BLaER1 treated with 17β-estradiol and CSF1 and Interleukin-3, amounts not matched to agents 10 nM and 100 nM (cell line): Measurements from ENCODE around the gene TXNDC2.

Experiments
- H3K27ac ChIP-seq, 11 experiments: shearing (Covaris generic); formaldehyde crosslinking; 2 replicates each; pipeline ENCODE4 v1.8.1; 2022
- H3K27me3 ChIP-seq, 11 experiments: shearing (Covaris generic); formaldehyde crosslinking; 2 replicates each; pipeline ENCODE4 v1.8.1; 2022
- H3K36me3 ChIP-seq, 11 experiments: shearing (Covaris generic); formaldehyde crosslinking; 2 replicates each; pipeline ENCODE4 v1.8.1; 2022
- H3K4me1 ChIP-seq, 10 experiments: shearing (Covaris generic); formaldehyde crosslinking; 2 replicates each; pipeline ENCODE4 v1.8.1; 2022
- H3K4me2 ChIP-seq, 11 experiments: shearing (Covaris generic); formaldehyde crosslinking; 2 replicates each; pipeline ENCODE4 v1.8.1; 2022
- H3K4me3 ChIP-seq, 10 experiments: shearing (Covaris generic); formaldehyde crosslinking; 2 replicates each; pipeline ENCODE4 v1.8.1; 2022
- H3K9ac ChIP-seq, 11 experiments: shearing (Covaris generic); formaldehyde crosslinking; 2 replicates each; pipeline ENCODE4 v1.8.1; 2022
- H3K9me3 ChIP-seq, 11 experiments: shearing (Covaris generic); formaldehyde crosslinking; replicated peaks in 1 of 11; 2 replicates each; pipeline ENCODE4 v1.8.1; 2022
- H4K20me1 ChIP-seq, 11 experiments: shearing (Covaris generic); formaldehyde crosslinking; 2 replicates each; pipeline ENCODE4 v1.8.1; 2022
- Cebpa-rat ChIP-seq, 11 experiments: shearing (Covaris generic); IDR thresholded peaks; 2 replicates each; pipeline ENCODE4 v1.8.1; 2022

The TXNDC2 gene

DNA sequence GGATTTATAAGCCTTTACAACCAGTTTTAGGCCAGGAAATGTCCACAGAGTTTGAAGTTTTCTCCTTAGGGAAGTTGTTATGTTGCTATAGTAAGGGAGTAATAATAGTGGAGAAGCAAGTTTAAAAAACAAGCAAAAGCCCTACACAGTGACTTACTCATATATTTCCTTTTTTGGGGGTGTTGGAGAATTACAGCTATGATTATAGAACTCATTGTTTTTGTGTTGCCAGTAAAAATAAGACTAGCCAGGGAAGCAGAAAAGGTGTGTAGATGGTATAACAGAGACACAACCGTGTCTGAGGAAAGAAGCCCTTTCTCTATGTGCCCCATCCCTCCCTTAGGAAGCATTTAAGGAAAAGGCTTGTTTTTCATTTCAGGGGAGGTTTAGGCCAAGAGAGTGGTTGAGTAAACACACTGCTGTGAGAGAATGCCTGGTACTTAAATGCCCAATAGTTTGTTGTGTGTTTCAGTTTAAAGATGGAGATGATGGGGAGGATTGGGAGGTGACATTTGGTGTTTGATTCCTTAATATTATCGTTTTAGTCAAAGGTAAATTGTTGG lies 30.4 kb downstream of the TXNDC2 start:
- peak overlapping the region; percentile 71 to 92 (median 84) for H3K4me2 ChIP-seq
- H4K20me1 ChIP-seq = peaks cover 64 to 67% (median 67%) of the 10 kb centered on the region in 11 experiments
- TF ChIP-seq Cebpa-rat (IDR thresholded peaks at IDR 0.05) = no peak
- H3K9ac ChIP-seq = peak overlapping the region; percentile 94 to 100 (median 98); a peak in 19 of 22 replicates
- peaks cover 0 to 8% (median 6%) of the 10 kb centered on the region in 11 experiments; a peak in 11 of 22 replicates for H3K9me3 ChIP-seq
- peaks cover 49 to 61% (median 56%) of the 10 kb centered on the region in 10 experiments for H3K4me1 ChIP-seq
- H3K4me3 ChIP-seq = peak overlapping the region; percentile 89 to 99 (median 98); a peak in 19 of 20 replicates
- no peaks in the 10 kb centered on the region for H3K27me3 ChIP-seq
- 0 out of 22 replicates have a peak, but pooled peaks cover 0 to 4% (median 0%) of the 10 kb centered on the region in 11 experiments for H3K36me3 ChIP-seq
- peak overlapping the region in 6 of 11 experiments; percentile 94 to 100 (median 99); a peak in 9 of 22 replicates for H3K27ac ChIP-seq

DNA sequence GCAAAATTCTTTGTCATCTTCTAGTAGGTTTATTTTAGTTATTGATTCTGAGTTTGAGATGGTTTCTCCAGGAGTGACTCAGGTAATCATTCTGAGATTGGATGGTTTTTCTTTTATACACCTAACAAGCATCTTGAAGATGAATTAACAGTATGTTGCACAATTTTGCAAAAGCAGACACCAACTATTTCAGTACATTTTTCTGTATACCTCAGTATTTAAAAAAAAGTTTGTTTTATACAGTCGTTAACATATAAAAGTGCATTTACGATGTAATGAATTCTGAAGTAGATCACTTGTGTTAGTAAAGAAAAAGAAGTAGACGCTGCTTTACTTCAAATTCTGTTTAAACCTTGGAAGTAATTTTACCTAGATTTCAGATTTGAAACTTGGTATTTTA lies 31.0 kb downstream of the TXNDC2 start:
- Histone ChIP-seq H3K27ac (peak overlapping the region in 3 of 11 experiments; percentile 99 to 100 (median 100); a peak in 5 of 22 replicates), H4K20me1 (peaks cover 70 to 74% (median 73%) of the 10 kb centered on the region in 11 experiments), H3K36me3 (peaks cover 0 to 4% (median 0%) of the 10 kb centered on the region in 11 experiments; a peak in 4 of 22 replicates), H3K4me3 (peak overlapping the region in 4 of 10 experiments; percentile 89 to 99 (median 99); a peak in 6 of 20 replicates), H3K4me1 (peaks cover 49 to 68% (median 58%) of the 10 kb centered on the region in 10 experiments), H3K9ac (peak overlapping the region in 3 of 11 experiments; percentile 99 to 100 (median 100); a peak in 5 of 22 replicates), H3K27me3 (no peaks in the 10 kb centered on the region), H3K9me3 (peaks cover 0 to 8% (median 6%) of the 10 kb centered on the region in 11 experiments; a peak in 11 of 22 replicates), H3K4me2 (peak overlapping the region; percentile 71 to 92 (median 84); a peak in 19 of 22 replicates)
- TF ChIP-seq Cebpa-rat (IDR thresholded peaks at IDR 0.05) = no peak

DNA sequence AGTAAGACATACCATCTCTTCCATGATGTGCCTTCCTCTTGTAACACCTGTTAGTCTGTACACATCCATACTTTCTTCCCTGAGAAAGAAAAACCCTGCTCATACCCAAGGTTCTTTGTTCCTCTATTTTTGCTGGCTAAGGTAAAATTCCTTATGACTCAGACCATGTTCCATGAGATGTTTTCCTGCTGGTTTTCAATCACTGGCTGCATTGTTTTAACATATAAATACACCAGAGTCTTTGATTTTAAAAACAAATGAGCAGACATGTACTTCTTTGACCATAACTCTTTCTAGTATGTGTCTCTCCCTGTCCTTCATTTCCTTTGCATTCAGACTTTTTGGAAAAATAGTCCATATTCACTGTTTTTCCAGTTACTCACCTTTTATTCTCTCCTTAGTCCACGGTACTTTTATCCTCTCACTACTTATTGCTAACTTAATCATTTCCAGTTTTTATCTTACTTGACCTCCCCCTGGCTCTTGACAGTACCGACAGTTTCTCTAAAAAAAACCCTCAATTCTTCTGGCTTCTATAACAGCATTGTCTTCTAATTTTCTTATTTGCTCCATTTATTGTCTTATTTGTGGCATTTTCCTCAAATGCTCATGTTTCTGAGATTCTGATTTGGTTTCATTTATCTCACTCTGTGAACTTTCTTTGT lies 32.4 kb downstream of the TXNDC2 start:
- 0 out of 20 replicates have a peak overlapping the region, but pooled peaks of 1 of the 10 experiments have one; percentile 14 for H3K4me3 ChIP-seq
- H3K4me2 ChIP-seq = peak overlapping the region in 10 of 11 experiments; percentile 12 to 92 (median 45); a peak in 17 of 22 replicates
- peak overlapping the region in 1 of 11 experiments; percentile 10; a peak in 1 of 22 replicates for H3K27ac ChIP-seq
- no peak for TF ChIP-seq Cebpa-rat (IDR thresholded peaks at IDR 0.05)
- peaks cover 0 to 13% (median 3%) of the 10 kb centered on the region in 11 experiments; a peak in 5 of 22 replicates for H3K36me3 ChIP-seq
- peaks cover 84 to 87% (median 87%) of the 10 kb centered on the region in 11 experiments for H4K20me1 ChIP-seq
- no peaks in the 10 kb centered on the region for H3K9me3 ChIP-seq
- H3K4me1 ChIP-seq = peaks cover 58 to 77% (median 68%) of the 10 kb centered on the region in 10 experiments
- H3K27me3 ChIP-seq = no peaks in the 10 kb centered on the region
- peak overlapping the region in 2 of 11 experiments; percentile 12 to 47; a peak in 2 of 22 replicates for H3K9ac ChIP-seq

DNA sequence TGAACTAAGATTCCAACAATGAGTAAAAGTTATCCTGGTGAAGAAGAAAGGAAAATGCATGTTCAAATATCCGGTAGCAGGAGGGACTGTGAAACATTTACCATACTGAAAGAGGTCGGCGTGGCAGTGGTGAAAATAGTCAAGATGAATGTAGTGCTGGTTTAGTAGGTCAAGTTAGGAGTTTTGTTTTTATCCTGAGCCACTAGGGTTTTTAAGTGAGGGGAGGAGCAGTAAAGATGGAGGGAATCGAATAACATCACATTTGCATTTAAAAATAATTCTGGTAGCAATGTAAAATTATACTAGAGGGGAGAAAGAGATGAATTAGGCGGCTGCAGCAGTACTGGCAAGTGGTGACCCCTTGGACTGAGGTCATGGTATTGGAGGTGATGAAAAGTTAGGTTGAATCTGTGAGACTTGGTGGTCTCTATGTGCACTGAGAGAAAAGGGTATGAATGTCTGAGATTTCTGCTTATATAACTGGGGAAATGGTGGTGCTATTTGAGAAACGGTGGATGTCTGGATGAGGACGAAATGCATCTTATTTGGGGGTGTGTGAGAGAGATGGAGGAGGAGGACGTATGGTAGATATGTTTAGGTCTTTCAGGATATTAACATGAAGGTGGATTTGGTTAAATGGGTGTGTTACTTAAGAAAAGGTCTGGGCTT lies 33.9 kb downstream of the TXNDC2 start:
- H3K36me3 ChIP-seq = peaks cover 0 to 13% (median 3%) of the 10 kb centered on the region in 11 experiments; a peak in 5 of 22 replicates
- no peaks in the 10 kb centered on the region for H3K27me3 ChIP-seq
- H3K27ac ChIP-seq = no peak overlapping the region
- H4K20me1 ChIP-seq = peaks cover 99 to 100% (median 100%) of the 10 kb centered on the region in 11 experiments
- no peak overlapping the region for H3K9ac ChIP-seq
- H3K4me2 ChIP-seq = peak overlapping the region; percentile 11 to 92 (median 36); a peak in 18 of 22 replicates
- no peak for TF ChIP-seq Cebpa-rat (IDR thresholded peaks at IDR 0.05)
- H3K4me3 ChIP-seq = no peak overlapping the region
- H3K4me1 ChIP-seq = peaks cover 56 to 89% (median 75%) of the 10 kb centered on the region in 10 experiments
- H3K9me3 ChIP-seq = no peaks in the 10 kb centered on the region

DNA sequence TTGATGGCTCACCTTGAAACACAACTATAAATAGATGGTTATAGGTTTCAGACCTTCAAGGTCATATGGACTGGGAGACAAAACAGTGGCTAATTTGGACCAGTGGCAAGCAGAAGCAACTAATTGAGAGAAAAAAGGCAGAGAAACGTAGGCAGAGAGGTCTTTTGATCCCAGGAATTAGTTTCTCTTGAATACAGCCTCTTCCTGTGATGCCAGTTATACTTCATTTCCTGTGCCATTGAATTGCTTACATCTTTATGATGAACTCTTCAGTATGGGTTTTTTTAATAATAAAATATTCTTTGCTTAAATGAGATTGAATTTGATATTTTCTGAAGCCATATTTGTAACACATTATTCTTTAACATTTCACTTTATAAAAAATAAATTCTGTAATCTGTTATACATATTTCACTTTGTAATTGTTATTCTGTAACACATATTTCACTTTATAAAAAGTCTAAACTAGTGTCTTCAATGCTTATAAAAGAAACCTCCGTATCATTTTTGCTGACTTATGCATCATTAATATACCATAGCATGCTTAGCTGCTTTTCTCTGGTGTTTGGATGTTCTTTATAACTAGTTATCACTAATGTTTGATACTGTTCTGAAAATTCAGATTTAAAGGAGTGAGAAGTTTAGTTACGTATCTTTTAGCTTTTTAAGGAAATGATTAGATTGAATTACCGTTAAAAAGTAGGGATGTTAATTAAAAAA lies 37.0 kb downstream of the TXNDC2 start:
- no peaks in the 10 kb centered on the region for H3K9me3 ChIP-seq
- no peaks in the 10 kb centered on the region for H3K27me3 ChIP-seq
- peak overlapping the region; percentile 36 to 68 (median 55); a peak in 21 of 22 replicates for H3K4me2 ChIP-seq
- TF ChIP-seq Cebpa-rat (IDR thresholded peaks at IDR 0.05) = no peak
- H3K27ac ChIP-seq = no peak overlapping the region
- no peak overlapping the region for H3K4me3 ChIP-seq
- no peak overlapping the region for H3K9ac ChIP-seq
- peaks cover 100% of the 10 kb centered on the region in 11 experiments for H4K20me1 ChIP-seq
- peaks cover 59 to 98% (median 85%) of the 10 kb centered on the region in 10 experiments for H3K4me1 ChIP-seq
- peaks cover 0 to 13% (median 3%) of the 10 kb centered on the region in 11 experiments; a peak in 5 of 22 replicates for H3K36me3 ChIP-seq

DNA sequence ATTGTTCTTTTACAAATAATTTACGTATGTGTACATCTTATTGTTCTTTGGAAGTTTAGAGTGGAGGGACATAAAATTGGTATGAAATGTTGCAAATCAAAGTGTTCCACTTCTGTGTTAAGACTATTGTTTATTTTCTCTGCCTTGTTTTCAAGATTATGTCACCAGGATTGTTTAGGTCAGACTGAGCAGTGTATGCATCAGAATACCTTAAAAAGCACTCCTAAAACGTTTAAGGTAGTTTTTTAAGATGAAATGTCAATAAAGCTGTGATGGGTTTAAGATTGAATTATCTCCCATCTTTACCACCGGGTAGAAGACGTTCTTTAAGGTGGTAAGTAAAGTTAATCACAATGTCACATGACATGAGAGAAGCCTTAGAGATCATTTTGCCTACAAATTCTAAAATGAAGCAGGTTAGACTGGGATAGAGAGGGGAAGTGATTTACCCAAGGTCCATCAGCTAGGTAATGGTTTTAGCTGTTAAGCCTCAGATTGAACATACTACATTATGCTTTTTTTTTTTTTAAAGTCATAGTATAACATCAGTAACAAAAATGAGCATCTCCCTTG lies 38.7 kb downstream of the TXNDC2 start:
- peaks cover 100% of the 10 kb centered on the region in 11 experiments for H4K20me1 ChIP-seq
- no peak overlapping the region for H3K4me3 ChIP-seq
- H3K9ac ChIP-seq = no peak overlapping the region
- H3K4me2 ChIP-seq = peak overlapping the region in 3 of 11 experiments; percentile 13 to 86 (median 51); a peak in 8 of 22 replicates
- no peaks in the 10 kb centered on the region for H3K9me3 ChIP-seq
- TF ChIP-seq Cebpa-rat (IDR thresholded peaks at IDR 0.05) = no peak
- peaks cover 46 to 98% (median 84%) of the 10 kb centered on the region in 10 experiments for H3K4me1 ChIP-seq
- H3K36me3 ChIP-seq = peaks cover 0 to 9% (median 3%) of the 10 kb centered on the region in 11 experiments; a peak in 5 of 22 replicates
- no peak overlapping the region for H3K27ac ChIP-seq
- no peaks in the 10 kb centered on the region for H3K27me3 ChIP-seq

DNA sequence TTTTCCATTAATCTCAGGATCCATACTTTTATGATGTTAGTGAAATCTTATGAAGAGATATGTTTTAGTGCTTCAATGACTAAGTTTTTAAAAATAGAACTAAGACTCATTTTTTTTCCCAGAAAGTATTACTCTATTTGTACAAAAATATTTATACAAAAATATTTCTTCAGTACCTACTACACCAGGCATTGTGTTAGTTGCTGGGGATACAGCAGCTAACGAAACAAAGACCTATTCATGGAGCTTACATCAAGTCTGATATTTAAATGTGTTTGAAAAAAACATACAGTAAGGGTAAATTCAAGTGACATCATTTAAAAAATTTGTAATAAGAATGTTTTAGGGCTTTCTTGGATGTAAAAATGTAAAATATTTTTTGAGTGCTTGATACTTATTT lies 39.6 kb downstream of the TXNDC2 start:
- Histone ChIP-seq H3K9me3 (no peaks in the 10 kb centered on the region), H3K4me3 (no peak overlapping the region), H3K4me2 (peak overlapping the region in 10 of 11 experiments; percentile 51 to 86 (median 65); a peak in 12 of 22 replicates), H3K4me1 (peaks cover 37 to 96% (median 77%) of the 10 kb centered on the region in 10 experiments), H3K9ac (no peak overlapping the region), H3K27me3 (no peaks in the 10 kb centered on the region), H3K27ac (no peak overlapping the region), H4K20me1 (peaks cover 98 to 100% (median 100%) of the 10 kb centered on the region in 11 experiments), H3K36me3 (peaks cover 0 to 9% (median 3%) of the 10 kb centered on the region in 11 experiments; a peak in 5 of 22 replicates)
- no peak for TF ChIP-seq Cebpa-rat (IDR thresholded peaks at IDR 0.05)
